SK-N-DZ (cell line): Measurements from ENCODE around the gene PHOX2A. TPM values are rescaled to one million over a fixed set of nuclear protein-coding genes. Genes with fewer than 3 reads are reported as not detected.
"Not testable (repeated sequence)": the region's sequence is repeated elsewhere in the genome, so short reads cannot be mapped to it uniquely, and the experiment has no call there.

ENCODE experiments used
- DNase-seq: peaks from one replicate; pipeline ENCODE4 v3.0.0-alpha.2; 2015; ENCODE audit warnings: low spot score
- polyA plus RNA-seq, 2 experiments: library from polyadenylated mRNA; depleted of rRNA; stranded (reverse); fragments of >200 nt; gene quantifications; 2 replicates each; pipeline ENCODE4 v1.2.3, GENCODE V29; 2014

Gene PHOX2A
- polyA plus RNA-seq (2014; cell fraction: cytosol; rRNA removed), result 477 and 500 TPM in 2 replicates
- 496 and 514 TPM in 2 replicates for polyA plus RNA-seq (2014; cell fraction: nucleus; rRNA removed)

DNA sequence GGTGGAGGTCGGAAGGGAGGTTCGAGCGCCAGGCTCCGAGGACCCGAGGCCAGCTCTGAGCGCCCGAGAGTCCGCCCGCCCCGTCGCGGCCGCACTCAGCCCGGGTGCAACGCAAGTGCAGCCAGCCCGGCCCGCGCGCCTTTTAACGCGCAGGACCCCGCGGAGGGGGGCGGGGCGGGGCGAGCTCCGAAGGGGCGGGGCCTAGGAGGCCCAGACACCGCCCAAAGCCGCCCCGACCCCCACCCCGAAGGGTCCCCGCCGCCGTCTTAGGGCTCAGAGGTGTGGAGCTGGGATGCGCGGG lies at the start of gene PHOX2A:
TSS of gene PHOX2A (minus strand) at position 117 of the 301 bp plus-strand sequence. CDS start 172 bp downstream, outside the sequence.
- DNase-seq, result no peak

DNA sequence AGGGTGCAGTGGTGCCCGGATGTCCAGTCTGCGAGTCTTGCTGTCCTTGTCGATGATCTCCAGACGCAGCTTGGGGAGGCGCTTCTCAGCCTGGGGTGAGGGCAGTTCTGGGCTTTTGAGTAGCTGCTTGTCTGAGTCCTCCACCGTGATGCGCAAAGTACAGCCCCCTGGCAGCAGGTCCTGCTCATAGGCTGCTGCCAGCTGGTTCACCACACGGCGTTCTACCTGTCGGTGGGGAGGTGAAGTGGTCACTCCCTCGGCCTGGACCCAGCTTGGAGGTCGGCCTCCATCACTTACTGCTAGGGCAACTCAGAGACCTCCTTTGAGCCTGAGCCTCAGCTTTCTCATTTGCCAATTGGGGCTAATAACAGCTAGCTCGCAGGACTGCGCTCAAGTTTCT lies 49.4 kb upstream of the PHOX2A start:
- no peak for DNase-seq

- no peak for DNase-seq
These were observed 48.3 kb upstream of the PHOX2A start for GRCh38 chr11:72292106-72292785.

DNA sequence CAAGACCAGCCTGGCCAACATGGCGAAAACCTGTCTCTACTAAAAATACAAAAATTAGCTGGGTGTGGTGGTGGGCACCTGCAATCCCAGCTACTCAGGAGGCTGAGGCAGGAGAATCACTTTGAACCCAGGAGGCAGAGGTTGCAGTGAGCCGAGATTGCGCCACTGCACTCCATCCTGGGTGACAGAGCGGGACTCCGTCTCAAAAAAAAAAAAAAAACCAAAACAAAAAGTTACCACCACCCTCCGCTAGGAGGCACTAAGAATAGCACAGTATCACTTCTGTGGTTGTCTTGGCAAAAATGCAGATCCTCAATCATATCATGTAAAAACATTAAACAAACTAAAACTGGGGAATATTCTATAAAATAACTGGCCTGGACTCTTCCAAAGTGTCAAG lies 46.8 kb upstream of the PHOX2A start:
- DNase-seq, result not testable (repeated sequence)

- no peak for DNase-seq
These were observed 43.3 kb upstream of the PHOX2A start for GRCh38 chr11:72287293-72287692.

DNA sequence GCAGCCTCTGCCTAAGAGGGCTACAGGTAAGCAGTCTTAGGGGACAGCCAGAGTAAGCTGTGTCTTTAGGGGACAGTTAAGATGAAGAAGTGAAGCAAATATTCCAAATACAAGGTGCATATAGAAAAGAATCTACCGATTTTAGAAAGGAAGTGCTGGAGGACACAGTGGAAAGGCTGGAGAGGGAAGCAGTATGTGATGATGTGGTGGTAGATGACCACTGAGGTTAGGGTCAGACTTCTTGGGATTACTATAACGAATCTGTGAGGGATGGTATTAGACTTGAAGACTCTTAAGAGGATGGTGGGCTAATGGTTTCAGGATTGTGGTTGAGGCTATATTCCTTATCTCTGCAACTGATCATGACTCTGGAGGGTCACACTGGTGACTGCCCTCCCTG lies 40.0 kb upstream of the PHOX2A start:
- DNase-seq, result no peak

DNA sequence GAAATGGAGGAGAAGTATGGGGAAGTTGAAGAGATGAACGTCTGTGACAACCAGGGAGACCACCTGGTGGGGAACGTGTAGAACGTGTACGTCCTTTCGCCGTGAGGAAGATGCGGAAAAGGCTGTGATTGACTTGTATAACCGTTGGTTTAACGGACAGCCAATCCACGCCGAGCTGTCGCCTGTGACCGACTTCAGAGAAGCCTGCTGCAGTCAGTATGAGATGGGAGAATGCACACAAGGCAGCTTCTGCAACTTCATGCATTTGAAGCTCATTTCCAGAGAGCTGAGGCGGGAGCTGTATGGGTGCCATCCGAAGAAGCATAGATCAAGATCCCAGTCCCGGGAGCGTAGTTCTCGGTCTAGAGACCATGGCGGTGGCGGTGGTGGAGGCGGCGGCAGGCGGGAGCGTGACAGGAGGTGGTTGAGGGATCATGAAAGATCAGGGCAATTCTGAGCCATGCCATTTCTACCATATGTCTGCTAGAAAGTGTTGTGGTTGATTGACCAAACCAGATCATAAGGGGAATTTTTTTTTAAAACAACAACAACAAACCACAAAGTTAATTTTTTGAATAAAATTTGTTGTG lies 36.8 kb upstream of the PHOX2A start:
- DNase-seq, result no peak

DNA sequence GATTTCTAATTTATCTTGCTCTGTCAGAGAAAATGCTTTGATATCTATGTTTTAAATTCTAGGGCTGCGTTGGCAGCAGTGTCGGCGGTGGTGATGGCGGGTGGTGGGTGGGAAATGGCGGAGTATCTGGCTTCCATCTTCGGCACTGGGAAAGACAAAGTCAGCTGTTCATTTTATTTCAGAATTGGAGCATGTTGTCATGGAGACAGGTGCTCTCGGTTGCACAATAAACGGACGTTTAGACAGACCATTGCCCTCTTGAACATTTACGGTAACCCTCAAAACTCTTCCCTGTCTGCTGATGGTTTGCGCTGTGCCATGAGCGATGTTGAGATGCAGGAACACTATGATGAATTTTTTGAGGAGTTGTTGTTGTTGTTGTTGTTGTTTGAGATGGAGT lies 36.1 kb upstream of the PHOX2A start:
- no peak for DNase-seq

DNA sequence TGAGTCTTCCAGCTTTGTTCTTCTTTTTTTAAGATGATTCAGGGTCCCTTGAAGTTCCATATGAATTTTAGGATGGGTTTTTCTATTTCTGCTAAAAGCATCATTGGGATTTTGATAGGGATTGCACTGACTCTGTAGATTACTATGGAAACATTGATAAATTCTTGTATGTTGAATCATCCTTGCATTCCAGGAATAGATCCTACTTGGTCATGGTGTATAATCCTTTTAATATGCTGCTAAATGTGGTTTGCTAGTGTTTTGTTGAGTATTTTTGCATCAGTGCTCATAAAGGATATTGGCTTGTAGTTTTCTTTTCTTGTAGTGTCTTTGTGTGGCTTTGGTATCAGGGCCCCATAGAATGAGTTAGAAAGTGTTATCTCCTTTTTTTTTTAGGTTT lies 34.9 kb upstream of the PHOX2A start:
- DNase-seq, result no peak

- no peak for DNase-seq
These were observed 30.5 kb upstream of the PHOX2A start for GRCh38 chr11:72274435-72274834.

GRCh38 chr11:72271980-72272379 lies 28.0 kb upstream of the PHOX2A start:
- no peak for DNase-seq

DNA sequence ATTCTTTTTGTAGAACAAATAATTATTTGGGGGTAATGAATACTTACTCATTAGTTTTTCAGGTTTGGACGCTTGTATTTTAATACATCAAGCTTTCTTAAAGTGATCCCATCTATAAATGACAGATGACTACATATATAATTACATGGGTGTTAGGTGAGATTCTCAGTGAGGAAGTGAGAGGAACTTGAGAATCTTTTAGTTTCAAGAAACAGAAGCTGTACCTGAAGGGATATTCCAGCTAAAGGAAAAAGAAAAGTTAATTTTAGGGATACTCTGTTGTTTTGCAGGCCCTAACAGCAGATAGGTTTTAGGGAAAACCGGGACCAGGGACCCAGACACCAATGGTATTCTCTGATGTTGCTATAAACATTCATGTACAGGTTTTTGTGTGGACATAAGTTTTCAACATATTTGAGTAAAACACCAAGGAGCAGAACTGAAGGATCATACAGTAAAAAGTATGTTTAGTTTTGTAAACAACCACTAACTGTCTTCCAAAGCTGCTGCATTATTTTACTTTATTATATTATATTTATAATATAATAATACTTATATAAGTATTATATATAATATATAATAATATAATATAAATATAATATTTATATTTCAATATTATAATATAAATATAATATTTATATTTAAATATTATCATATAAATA lies 24.1 kb upstream of the PHOX2A start:
- no peak for DNase-seq

- not testable (repeated sequence) for DNase-seq
These were observed 23.0 kb upstream of the PHOX2A start for GRCh38 chr11:72266960-72267359.

GRCh38 chr11:72265951-72266350 lies 22.0 kb upstream of the PHOX2A start:
- DNase-seq, result no peak

DNA sequence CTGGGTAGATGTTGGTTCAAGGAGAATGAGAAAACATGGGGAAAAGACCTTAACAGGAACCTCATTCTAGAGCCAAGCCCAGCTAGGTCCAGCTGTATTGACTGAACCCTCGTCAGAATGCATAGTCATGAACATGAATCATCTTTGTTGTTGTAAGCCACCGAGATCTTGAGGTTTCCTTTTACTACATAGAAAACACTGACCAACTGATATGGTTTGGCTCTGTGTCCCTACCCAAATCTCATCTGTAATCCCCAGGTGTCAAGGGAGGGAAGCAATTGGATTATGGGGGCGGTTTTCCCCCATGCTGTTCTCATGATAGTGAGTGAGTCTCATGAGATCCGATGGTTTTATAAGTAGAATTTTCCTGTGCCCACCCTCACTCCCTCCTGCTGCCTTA lies 19.4 kb upstream of the PHOX2A start:
- DNase-seq, result no peak

- no peak for DNase-seq
These were observed 16.6 kb upstream of the PHOX2A start for GRCh38 chr11:72260574-72260973.

GRCh38 chr11:72259490-72259889 lies 15.5 kb upstream of the PHOX2A start:
- DNase-seq, result no peak

DNA sequence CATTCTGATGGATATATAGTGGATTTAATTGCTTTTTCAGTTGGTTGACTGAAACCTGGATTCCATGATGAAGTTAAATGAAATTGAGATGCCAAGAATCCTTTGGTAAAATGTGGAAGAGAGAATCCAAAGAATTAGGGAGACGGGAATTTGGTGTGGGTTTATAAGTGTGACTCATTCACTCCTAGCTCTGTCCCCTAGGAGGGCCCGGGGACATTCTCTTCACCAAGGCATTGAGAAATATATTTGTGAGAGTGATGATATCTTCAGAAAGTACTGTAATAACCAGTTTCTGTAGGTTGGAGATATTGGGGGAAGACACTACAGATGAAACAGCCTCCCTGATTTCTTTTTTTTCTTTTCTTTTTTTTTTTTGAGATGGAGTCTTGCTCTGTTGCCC lies 13.6 kb upstream of the PHOX2A start:
- DNase-seq, result no peak

- no peak for DNase-seq
These were observed 10.5 kb upstream of the PHOX2A start for GRCh38 chr11:72254299-72254993.

GRCh38 chr11:72253392-72253791 lies 9.4 kb upstream of the PHOX2A start:
- DNase-seq, result no peak

GRCh38 chr11:72251614-72252013 lies 7.6 kb upstream of the PHOX2A start:
- DNase-seq, result no peak

GRCh38 chr11:72250661-72251464 lies 6.9 kb upstream of the PHOX2A start:
- no peak for DNase-seq
